Mononuclear cell (primary cell): ENCODE measurements around the gene SYF2. TPM values are rescaled to one million over a fixed set of nuclear protein-coding genes. Genes with fewer than 3 reads are reported as not detected.
A peak's percentile ranks its signal among the peaks of the same experiment; 100 is the strongest.
"Not testable (repeated sequence)": the region's sequence is repeated elsewhere in the genome, so short reads cannot be mapped to it uniquely, and the experiment has no call there.

Experiments
- H3K27me3 ChIP-seq: 2 replicates; pipeline ENCODE4 v1.6.0; 2011; ENCODE audit warnings: low read length, control low read depth; ENCODE audit not compliant: insufficient read depth
- H3K4me1 ChIP-seq: 2 replicates; pipeline ENCODE4 v1.5.1; 2011; ENCODE audit warnings: mild to moderate bottlenecking, low read length, control low read depth; ENCODE audit not compliant: insufficient read depth
- H3K4me3 ChIP-seq: 2 replicates; pipeline ENCODE4 v1.5.1; 2011; ENCODE audit warnings: mild to moderate bottlenecking, low read length, moderate library complexity
- H3K9me3 ChIP-seq: 2 replicates; pipeline ENCODE4 v1.5.1; 2011; ENCODE audit warnings: low read depth, mild to moderate bottlenecking, control low read depth, low read length
- total RNA-seq: library from RNA; depleted of rRNA; stranded (reverse); fragments of >200 nt; gene quantifications from one replicate; pipeline ENCODE4 v1.2.3, GENCODE V29; 2012

SYF2 gene
- total RNA-seq, result 98.0 TPM

- Histone ChIP-seq H3K27me3 (no peaks in the 10 kb centered on the region), H3K4me3 (peak within 1 kb of the TSS; percentile 85), H3K9me3 (no peaks in the 10 kb centered on the region), H3K4me1 (peaks cover 44% of the 10 kb centered on the region)
Measured at GRCh38 chr1:25232027-25232865, at the start of gene SYF2. Gene SYF2, minus strand, starts transcription at chr1:25232502. Its CDS starts 35 bp downstream, at chr1:25232467.

- H3K4me3 ChIP-seq, H3K9me3 ChIP-seq, H3K27me3 ChIP-seq, H3K4me1 ChIP-seq: not testable (repeated sequence)
Measured at GRCh38 chr1:25279693-25280111, 47.4 kb upstream of the SYF2 start.

- H3K9me3 ChIP-seq, H3K4me1 ChIP-seq, H3K4me3 ChIP-seq, H3K27me3 ChIP-seq: not testable (repeated sequence)
Measured at GRCh38 chr1:25278790-25279189, 46.5 kb upstream of the SYF2 start.

DNA sequence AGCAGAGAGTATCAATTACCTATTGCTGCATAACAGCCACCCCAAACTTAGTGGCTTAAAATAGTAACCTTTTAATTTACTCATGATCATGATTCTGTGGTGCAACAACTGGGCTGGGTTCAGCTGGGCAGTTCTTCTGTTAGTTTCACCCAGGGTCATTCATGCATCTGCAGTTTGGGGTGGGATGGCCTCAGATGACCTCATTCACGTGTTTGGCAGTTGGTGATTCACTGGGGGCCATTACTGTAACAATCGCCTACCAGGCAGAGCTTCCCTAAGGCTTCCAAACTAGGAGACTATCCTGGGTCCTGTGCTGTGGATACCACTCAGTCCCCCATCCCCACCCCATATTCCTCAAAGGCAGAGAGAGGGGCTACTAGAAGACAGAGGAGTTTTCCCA is 46.1 kb upstream of the SYF2 start:
- H3K9me3 ChIP-seq, H3K27me3 ChIP-seq, H3K4me3 ChIP-seq, H3K4me1 ChIP-seq: not testable (repeated sequence)

DNA sequence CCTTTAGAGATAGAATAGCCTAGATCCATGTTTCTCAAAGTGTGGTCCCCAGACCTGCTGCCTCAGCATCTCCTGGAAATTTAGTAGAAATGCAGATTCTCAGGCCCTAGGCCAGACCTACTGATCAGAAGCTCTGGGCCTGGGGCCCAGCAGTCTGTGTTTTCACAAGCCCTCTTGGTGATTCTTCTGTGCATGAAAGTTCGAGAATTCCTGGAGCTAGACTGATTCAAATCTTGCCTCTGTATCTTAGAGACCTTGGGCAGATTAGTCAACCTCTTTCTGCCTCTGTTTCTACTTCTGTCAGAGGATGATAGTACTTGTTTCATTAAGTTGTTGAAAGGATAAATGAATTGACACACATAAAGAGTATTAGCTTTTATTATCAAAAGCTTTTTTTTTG is 45.0 kb upstream of the SYF2 start:
- not testable (repeated sequence) for H3K4me3 ChIP-seq, H3K9me3 ChIP-seq, H3K27me3 ChIP-seq, H3K4me1 ChIP-seq

- not testable (repeated sequence) for H3K4me1 ChIP-seq, H3K4me3 ChIP-seq, H3K27me3 ChIP-seq, H3K9me3 ChIP-seq
Measured at GRCh38 chr1:25275648-25276047, 43.3 kb upstream of the SYF2 start.

GRCh38 chr1:25272238-25272637 is 39.9 kb upstream of the SYF2 start, which contains the start of gene RHD:
Gene RHD, plus strand, starts transcription at chr1:25272509. Its CDS starts 39 bp downstream, at chr1:25272548.
- H3K27me3 ChIP-seq, H3K4me1 ChIP-seq, H3K9me3 ChIP-seq, H3K4me3 ChIP-seq: not testable (repeated sequence)

DNA sequence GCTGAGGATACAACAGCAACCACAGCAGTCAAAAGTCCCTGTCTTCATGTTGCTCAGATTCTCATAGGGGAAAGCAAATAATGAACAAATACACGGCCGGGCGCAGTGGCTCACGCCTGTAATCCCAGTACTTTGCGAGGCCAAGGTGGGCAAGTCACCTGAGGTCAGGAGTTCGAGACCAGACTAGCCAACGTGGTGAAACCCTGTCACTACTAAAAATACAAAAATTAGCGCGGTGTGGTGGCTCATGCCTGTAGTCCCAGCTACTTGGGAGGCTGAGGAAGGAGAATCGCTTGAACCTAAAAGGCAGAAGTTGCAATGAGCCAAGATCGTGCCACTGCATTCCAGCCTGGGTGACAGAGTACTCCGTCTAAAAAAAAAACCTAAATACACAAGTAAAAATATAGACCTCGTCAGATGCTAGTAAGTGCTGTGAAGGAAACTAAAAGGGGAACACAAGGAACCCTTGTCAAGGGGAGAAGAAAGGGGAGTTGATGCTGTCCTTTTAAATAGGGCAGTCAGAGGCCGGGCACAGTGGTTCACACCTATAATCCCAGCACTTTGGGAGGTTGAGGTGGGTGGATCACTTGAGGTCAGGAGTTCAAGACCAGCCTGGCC is 36.0 kb upstream of the SYF2 start:
- peak overlapping the region; percentile 46 for H3K4me3 ChIP-seq
- not testable (repeated sequence) for H3K9me3 ChIP-seq, H3K4me1 ChIP-seq, H3K27me3 ChIP-seq

GRCh38 chr1:25267288-25268142 is 35.2 kb upstream of the SYF2 start:
- not testable (repeated sequence) for H3K4me1 ChIP-seq, H3K9me3 ChIP-seq, H3K27me3 ChIP-seq
- peak overlapping the region; percentile 46 for H3K4me3 ChIP-seq

GRCh38 chr1:25266554-25267287 is 34.4 kb upstream of the SYF2 start:
- peak overlapping the region; percentile 46 for H3K4me3 ChIP-seq
- not testable (repeated sequence) for H3K27me3 ChIP-seq, H3K9me3 ChIP-seq, H3K4me1 ChIP-seq

GRCh38 chr1:25260336-25260735 is 28.0 kb upstream of the SYF2 start:
- not testable (repeated sequence) for H3K27me3 ChIP-seq, H3K9me3 ChIP-seq, H3K4me3 ChIP-seq
- peaks cover 14% of the 10 kb centered on the region for H3K4me1 ChIP-seq

DNA sequence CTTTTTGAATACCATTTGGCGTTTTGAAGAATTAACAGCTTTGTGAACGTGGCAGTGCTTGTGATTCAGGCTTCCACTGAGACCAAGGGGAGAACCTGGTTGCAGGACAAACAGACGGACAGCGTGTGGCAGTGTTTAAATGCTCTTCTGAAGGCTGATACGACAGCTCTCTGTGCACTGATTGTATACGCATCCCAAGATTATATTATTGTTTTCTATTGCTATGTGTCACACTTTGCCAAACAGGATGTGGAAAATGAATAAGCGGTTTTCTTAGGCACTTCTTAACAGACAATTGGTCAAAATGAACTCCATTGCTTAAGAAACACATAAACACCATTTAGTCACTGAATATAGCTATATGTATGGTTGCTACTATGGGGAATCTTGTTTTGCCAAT is 27.5 kb upstream of the SYF2 start:
- not testable (repeated sequence) for H3K27me3 ChIP-seq, H3K9me3 ChIP-seq, H3K4me3 ChIP-seq
- peaks cover 14% of the 10 kb centered on the region for H3K4me1 ChIP-seq

GRCh38 chr1:25257196-25257595 is 24.9 kb upstream of the SYF2 start:
- H3K9me3 ChIP-seq, result no peaks in the 10 kb centered on the region
- no peaks in the 10 kb centered on the region for H3K27me3 ChIP-seq
- H3K4me1 ChIP-seq, result peaks cover 14% of the 10 kb centered on the region
- no peak overlapping the region for H3K4me3 ChIP-seq

- Histone ChIP-seq H3K27me3 (no peaks in the 10 kb centered on the region), H3K4me3 (no peak overlapping the region), H3K9me3 (no peaks in the 10 kb centered on the region), H3K4me1 (peaks cover 14% of the 10 kb centered on the region)
Measured at GRCh38 chr1:25256578-25256965, 24.3 kb upstream of the SYF2 start.
